T-helper 9 cell (primary cell): ENCODE results near the gene FTO.

ENCODE experiments used
- DNase-seq: peaks from one replicate; pipeline ENCODE4 v3.0.0-alpha.2; 2020

FTO gene

GRCh38 chr16:53908731-53909130 lies 204.8 kb downstream of the FTO start:
- no peak for DNase-seq

GRCh38 chr16:53910990-53911389 lies 207.0 kb downstream of the FTO start:
- no peak for DNase-seq

GRCh38 chr16:53911513-53911912 lies 207.6 kb downstream of the FTO start:
- DNase-seq = no peak

DNA sequence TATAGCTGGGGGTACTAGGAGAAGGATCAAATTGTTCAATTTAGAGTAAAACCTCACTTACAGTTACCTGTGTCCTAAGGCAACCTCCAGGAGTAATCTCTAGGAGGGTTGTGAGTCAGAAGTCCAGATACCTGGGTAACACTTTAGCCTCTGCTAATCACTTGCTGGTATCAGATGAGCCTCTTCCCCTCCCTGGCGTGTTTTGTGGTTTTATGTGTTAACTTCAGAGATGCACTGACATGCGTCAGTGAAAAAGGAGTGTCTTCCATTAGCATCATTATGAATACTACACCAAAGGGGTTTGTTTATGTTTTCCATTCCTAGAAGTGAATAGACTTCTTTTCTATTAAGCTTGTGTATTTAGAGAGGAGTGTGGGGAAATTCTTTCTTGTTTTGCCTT lies 208.2 kb downstream of the FTO start:
- DNase-seq = peak; percentile 1

- DNase-seq = no peak
Observed at GRCh38 chr16:53913099-53913870, 209.3 kb downstream of the FTO start.

DNA sequence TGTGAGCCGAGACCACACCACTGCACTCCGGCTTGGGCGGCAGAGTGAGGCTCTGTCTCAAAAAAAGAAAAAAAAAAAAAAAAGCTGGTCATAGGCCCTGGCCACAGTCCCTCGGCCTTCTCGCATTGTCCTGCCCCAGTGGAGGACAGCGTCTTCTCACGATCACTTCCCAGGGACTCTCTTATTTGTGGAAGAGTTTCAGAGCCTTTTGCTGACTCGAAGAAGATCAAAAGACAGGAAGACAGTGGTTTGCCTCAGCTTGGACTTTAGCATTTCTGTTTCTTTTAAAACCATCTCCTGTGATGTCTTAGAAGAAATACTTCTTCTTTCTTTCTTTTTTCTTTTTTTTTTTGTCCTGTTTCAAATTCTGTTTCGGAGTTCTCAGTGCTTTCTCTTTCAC lies 210.0 kb downstream of the FTO start:
- no peak for DNase-seq

DNA sequence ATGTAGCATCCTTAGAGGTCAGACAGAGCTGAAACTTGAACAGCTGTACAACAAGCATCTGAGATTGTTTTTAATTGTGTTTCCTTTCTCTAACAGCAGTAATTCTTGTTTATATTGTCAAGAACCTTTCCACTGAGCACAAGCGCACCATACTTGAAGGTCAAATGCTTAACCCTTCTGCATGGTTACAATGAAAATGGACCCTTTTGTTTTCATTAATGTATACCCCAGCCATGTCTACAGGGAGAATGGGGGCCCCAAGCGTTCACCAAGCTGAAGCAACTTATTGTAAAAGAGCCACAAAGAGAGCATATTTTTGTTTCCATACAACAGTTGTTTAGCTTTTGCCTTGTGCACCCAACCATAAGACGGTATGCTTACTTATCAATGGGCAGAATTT lies 210.8 kb downstream of the FTO start:
- DNase-seq = no peak

DNA sequence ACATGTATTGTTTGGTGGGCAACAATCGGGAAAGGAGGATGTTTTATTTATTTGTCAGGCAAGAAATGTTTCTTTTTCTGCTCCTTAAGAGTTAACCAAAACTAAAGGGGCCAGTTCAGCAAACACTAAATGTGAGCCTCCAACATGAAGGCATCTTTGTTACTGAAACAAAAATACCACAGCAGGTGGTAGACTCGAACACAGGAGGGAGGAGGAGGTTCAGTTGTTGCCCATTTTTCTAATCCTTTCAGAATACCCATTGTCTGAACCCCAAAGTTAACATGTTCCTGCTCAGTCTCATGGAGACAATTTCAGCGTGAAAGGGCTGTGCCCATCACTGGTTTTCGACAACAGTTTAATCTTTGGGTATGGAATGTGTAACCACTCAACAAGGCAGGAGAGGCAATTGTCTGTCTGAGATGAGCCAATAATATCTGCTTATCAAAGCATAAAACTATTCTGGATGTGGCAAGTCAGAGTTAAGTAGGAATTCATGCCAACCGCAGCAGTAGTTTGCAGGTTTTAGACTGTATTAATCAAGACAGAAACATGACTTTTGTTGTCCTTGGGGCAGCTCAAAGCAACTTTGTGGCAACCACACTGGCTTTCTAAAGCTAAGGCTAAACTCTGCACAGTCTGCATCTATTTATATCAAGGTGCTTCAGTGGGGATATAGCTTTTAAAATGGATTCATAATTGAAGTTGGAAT lies 211.7 kb downstream of the FTO start:
- no peak for DNase-seq

GRCh38 chr16:53920988-53921387 lies 217.0 kb downstream of the FTO start:
- DNase-seq = no peak

DNA sequence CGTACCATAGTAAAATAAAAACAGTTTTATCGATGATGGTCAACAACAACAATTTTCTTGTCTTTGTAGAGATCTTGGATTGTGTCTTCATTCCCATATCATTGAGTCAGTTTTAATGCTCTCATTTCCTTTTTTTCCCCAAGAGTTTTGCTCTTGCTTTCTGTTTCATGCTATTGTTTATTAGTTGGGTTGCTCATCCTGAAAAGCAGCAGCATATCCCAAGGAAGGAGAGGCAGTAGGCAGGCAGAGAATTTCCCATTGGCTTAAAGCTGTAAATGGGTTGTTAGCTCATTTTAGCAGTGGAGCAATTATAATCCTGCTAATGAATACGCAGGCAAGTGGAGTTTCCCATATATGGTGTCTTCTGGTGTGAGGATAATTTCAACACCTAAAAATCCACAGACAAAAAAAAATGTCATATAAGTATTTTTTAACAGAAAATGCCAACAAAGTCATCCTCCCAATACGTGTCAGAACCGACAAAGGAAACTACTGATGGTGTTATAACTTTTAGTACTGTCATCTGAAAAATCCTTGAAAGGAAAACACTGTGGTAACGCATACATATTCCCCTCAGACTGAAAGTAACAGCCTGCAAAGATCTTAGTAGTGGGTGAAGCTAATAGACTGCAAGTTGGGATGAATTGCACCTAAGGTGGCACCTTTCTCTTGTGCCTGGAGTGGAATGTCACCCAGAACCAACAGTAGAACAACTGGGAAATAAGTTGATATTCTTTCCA lies 218.3 kb downstream of the FTO start:
- no peak for DNase-seq

- DNase-seq = no peak
Observed at GRCh38 chr16:53922807-53923571, 219.0 kb downstream of the FTO start.

- no peak for DNase-seq
Observed at GRCh38 chr16:53924331-53925106, 220.6 kb downstream of the FTO start.

GRCh38 chr16:53925107-53925410 lies 221.1 kb downstream of the FTO start:
- no peak for DNase-seq

DNA sequence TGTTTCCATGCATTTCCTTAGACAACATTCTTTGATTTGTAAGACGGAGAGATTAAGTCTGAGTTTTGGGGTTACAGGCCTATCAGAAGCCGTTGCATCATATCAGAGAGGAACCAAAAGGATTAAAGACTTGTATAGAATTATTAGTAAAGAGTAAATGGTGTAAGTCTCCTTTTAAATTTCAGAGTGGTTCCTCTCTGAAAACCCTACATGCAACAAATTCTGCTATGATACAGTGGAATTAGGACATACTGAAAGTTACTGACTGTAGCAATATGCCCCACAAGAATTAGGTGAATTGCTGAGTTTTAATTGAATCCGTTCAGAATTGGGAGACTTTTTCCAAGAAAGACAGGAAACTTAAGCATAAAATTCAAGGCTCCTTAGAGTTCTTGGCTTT lies 221.6 kb downstream of the FTO start:
- DNase-seq = no peak

- no peak for DNase-seq
Observed at GRCh38 chr16:53926209-53926608, 222.3 kb downstream of the FTO start.

DNA sequence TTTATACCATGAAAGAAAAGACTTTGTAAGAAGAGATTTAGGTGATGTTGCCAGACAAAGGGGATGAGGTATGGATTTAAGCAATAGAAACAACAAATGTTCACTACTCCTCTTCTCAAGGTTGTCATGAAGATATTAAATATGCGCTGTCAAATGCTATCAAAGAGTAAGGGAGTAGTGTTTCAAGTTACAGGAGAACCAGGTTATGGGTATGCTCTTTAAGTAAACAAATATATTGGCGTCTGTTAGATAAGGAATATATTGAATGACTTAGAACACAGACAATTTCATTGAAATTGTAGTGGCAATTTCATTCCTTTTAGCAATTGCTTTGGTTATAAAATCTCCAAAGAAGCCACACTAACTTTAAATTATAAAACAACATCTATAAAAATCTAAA lies 229.0 kb downstream of the FTO start:
- no peak for DNase-seq

DNA sequence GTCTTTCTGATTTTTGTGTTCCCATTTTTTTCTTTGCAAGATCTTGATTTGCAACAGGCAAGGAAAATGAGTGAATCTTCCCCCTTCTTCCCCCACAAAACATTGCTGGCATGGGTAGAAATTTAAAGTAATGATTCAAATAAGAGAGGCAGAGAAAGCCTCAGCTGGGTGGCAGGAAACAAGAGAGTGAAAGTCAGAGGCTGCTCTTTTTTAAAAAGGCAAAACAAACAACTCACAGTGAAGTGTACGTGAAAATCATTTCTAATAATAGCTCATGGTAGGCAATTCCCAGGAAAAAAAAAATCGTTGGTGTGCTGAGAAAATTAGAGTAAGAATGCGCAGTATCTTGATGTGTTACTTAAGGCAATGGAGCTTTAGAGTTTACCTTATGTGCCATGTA lies 229.5 kb downstream of the FTO start:
- DNase-seq = no peak

DNA sequence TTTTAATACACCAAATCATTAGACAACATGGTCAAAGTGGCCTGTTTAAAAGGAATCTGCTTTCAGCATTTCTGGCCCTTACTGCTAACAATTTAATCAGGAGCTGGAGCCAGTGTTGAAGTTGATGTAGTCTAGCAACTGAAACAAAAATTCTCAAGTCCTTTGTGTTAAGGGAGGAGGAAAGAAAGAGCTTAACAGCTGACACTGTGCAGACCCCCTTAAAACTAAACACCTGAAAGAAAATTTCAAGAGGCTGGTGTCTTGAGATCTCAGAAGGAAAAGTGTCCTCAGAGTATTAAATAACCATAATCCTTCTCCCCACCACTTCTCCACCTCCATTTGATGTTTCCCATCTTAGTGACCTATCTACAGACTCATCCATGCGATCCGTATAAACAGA lies 232.1 kb downstream of the FTO start:
- DNase-seq = no peak

- no peak for DNase-seq
Observed at GRCh38 chr16:53936529-53936928, 232.6 kb downstream of the FTO start.

GRCh38 chr16:53937161-53937880 lies 233.4 kb downstream of the FTO start:
- no peak for DNase-seq

DNA sequence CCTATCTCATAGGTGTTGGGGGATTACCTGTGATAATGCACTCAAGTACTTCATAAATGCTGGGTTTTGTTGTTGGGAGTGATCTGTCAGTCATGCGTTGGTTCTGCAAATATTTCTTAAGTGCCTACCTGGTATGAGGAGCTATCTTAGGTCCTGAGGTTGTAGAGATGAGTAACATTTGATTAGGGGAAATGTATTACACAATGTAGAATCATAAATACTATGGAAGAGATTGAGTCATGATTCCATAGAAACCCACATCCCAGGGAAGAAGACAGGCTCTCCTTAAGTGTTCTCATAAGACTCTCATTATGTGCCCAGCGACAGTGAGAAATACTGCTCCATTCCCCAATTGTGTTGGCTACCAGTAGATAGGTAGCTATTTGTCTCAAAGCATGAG lies 240.1 kb downstream of the FTO start:
- DNase-seq = no peak

DNA sequence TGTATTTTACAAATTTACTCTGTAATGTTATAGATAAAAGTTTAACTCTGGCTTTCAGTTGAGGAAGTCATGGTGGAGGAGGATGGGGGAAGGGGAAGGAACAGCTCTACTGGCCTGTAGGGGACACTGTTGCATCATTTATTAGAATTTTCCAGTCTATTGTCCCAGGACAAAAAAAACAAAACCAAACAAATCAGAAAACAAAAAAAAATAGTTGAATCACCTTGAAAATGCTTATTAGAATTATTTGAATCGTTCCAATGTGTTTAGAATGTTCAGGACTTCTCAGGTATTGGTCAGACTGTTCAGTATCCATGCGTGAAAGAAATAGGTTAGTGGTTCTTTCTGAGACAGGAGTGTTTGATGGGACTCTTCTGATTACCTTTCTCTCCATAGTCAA lies 242.0 kb downstream of the FTO start:
- no peak for DNase-seq
